ENCODE data around the gene PLSCR3.

Gene PLSCR3

DNA sequence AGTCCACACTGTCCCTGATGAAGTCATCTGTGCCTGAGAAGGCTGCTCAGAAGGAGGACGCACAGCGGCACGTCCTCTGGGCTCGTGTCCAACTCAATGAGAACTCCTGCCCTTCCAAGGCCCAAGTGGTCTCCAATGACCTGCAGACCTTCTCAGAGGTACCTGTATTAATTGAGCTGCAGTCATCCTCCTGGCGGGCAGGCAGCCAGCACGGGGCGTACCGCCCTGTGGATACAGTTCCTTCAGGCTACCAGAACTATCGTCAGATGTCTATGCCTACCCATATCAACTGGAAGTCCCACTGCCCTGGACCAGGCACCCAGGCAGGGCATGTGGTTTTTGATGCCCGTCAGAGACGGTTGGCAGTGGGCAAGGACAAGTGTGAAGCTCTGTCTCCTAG, 38.0 kb upstream of the PLSCR3 start:
- no peak overlapping the region for H3K27ac ChIP-seq
- TF ChIP-seq, protein P1, sequence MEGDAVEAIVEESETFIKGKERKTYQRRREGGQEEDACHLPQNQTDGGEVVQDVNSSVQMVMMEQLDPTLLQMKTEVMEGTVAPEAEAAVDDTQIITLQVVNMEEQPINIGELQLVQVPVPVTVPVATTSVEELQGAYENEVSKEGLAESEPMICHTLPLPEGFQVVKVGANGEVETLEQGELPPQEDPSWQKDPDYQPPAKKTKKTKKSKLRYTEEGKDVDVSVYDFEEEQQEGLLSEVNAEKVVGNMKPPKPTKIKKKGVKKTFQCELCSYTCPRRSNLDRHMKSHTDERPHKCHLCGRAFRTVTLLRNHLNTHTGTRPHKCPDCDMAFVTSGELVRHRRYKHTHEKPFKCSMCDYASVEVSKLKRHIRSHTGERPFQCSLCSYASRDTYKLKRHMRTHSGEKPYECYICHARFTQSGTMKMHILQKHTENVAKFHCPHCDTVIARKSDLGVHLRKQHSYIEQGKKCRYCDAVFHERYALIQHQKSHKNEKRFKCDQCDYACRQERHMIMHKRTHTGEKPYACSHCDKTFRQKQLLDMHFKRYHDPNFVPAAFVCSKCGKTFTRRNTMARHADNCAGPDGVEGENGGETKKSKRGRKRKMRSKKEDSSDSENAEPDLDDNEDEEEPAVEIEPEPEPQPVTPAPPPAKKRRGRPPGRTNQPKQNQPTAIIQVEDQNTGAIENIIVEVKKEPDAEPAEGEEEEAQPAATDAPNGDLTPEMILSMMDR (conservative IDR thresholded peaks at IDR 0.05), result no peak
- no peak for TF ChIP-seq ZFX (IDR thresholded peaks at IDR 0.05)

DNA sequence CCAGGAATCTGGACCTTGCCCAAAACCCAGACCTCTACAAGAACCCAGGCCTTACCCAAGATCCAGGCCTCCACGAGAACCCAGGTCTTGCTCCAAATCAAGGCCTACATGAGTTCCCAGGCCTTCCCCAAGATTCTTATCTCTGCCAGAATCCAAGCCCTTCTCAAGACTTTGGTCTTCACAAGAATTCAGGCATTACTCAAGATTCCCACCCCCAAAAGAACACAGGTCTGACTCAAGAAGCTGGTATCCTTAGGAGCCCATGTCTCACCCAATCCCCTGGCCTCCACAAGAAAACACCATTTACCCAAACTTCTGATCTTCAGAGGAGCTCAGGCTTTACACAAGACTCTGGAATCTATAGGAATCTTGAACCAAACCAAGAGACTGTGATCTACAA, 36.9 kb upstream of the PLSCR3 start:
- H3K27ac ChIP-seq, result no peak overlapping the region
- no peak for TF ChIP-seq ZFX (IDR thresholded peaks at IDR 0.05)
- TF ChIP-seq, protein P1 (conservative IDR thresholded peaks at IDR 0.05), result no peak

DNA sequence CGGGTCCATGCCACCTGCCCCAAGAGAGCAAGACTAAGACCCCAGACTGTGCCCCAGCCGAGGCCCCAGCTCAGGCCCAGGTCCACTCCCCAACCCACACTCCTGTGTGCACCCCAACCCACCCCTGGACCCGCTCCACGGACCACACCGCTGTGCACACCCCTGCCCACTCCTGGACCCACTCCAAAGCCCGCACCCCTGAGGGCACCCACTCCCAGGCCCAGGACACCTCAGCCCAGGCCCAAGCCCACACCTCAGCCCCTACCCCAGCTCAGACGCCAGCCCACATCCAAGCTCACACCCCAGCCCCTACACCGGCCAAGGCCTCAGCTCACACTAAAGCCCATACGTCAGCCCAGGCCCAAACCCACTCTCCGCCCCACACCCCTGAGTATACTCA, 35.4 kb upstream of the PLSCR3 start:
- H3K27ac ChIP-seq, result no peak overlapping the region
- no peak for TF ChIP-seq ZFX (IDR thresholded peaks at IDR 0.05)
- TF ChIP-seq, protein P1 (conservative IDR thresholded peaks at IDR 0.05), result no peak

DNA sequence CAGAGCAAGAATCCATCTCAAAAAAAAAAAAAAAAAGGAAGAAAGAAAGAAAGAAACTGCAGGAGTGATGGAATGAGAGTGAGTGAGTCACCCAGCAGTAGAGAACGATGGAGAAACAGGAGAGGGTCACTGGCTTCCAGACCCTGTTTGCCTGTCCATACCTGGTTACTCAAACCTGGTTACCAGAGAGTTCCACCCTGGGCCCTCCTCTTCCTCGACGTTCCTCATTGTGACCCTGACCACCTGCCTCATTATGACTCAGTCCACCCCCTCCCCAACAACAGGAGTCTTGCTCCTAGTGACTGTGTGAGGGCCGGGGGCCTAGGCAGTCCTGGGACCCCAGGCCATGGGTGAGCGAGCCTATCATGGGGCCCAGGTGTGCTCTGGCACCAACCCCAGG, 34.2 kb upstream of the PLSCR3 start, which contains the start of gene SPEM3:
TSS of gene SPEM3 (plus strand) at position 301 of the 400 bp plus-strand sequence. CDS start at position 347, 46 bp downstream.
- TF ChIP-seq, protein P1 (conservative IDR thresholded peaks at IDR 0.05), result no peak
- no peak for TF ChIP-seq ZFX (IDR thresholded peaks at IDR 0.05)
- no peak within 1 kb of the TSS for H3K27ac ChIP-seq

DNA sequence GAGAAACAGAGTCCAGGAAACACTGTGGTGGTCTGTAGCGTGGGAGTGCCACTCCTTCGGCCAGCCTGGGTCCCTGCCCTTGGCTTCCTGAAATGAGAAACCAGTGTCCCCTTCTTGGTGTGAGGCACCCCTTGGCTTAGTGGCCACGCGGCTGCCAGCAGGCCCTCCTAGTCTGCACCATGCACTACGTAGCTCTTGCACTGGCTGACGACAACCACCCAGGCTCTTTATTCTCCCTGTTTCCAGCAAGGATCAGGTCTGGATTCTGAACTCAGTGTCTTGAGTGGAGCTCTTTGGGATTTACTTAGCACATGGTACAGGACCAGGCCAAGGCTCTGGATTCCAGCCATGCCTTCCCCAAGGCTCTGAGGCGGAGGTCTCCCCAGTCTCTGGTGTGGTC, 33.2 kb upstream of the PLSCR3 start:
- TF ChIP-seq, protein P1 (conservative IDR thresholded peaks at IDR 0.05), result no peak
- no peak for TF ChIP-seq ZFX (IDR thresholded peaks at IDR 0.05)
- no peak overlapping the region for H3K27ac ChIP-seq

DNA sequence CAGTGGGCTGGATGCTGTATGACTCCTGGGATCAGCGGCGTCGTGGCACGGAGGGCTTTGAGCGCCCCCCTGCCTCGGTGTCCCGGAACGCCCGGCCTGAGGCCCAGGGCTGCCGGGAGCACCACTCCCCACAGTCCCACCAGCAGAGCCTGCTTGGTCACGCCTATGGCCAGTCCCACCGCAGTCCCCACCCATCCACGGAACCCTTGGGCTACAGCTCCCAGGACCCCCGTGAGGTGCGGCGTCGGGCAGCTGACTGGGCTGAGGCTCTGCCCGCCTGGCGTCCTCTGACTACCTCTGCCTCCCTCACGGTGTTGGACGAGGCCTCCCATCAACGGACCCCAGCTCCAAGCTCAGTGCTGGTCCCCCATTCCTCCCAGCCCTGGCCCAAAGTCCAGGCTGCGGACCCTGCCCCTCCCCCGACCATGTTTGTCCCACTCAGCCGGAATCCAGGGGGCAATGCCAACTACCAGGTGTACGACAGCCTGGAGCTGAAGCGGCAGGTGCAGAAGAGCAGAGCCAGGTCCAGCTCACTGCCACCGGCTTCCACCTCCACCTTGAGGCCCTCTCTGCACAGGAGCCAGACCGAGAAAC, 32.7 kb upstream of the PLSCR3 start:
- no peak overlapping the region for H3K27ac ChIP-seq
- TF ChIP-seq, protein P1 (conservative IDR thresholded peaks at IDR 0.05), result no peak
- TF ChIP-seq ZFX (IDR thresholded peaks at IDR 0.05), result no peak

DNA sequence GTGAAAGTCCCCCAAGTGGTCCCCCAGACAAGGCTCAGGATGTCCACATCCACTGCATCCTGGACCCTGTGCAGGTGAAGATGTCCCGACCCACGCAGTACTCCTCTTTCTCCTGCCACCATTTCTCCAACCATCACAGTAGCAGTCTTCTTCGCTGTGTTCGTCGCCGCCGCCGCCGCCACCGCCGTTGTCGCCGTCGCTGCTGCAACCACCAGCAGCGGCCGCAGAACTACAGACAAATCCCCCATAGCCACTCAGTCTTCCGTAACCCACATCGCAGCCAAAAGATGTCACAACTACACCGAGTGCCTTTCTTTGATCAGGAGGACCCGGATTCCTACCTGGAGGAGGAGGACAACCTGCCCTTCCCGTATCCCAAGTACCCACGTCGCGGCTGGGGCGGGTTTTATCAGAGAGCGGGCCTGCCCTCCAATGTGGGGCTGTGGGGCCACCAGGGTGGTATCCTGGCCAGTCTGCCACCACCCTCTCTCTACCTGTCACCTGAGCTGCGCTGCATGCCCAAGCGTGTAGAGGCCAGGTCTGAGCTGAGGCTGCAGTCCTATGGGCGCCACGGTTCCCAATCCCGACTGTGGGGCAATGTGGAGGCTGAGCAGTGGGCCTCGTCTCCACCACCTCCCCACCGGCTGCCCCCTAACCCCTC, 32.0 kb upstream of the PLSCR3 start:
- no peak for TF ChIP-seq ZFX (IDR thresholded peaks at IDR 0.05)
- TF ChIP-seq, protein P1 (conservative IDR thresholded peaks at IDR 0.05), result no peak
- no peak overlapping the region for H3K27ac ChIP-seq
